Keratinocyte (primary cell): Measurements from ENCODE around the gene RING1.

Experiments
- EZH2 ChIP-seq: IDR thresholded peaks from one replicate; pipeline ENCODE4 v1.6.1; 2012; ENCODE audit warnings: inconsistent platforms, mild to moderate bottlenecking, low read length, moderate library complexity
- TF ChIP-seq, protein P1 (sequence below), 3 experiments: IDR thresholded peaks in 1 of 3; conservative IDR thresholded peaks in 1 of 3; optimal IDR thresholded peaks in 1 of 3; 2 replicates in 2 of 3; 3 replicates in 1 of 3; pipeline versions ENCODE3 to v1.5.1; 2011; ENCODE audit warnings: low read length in 3 of 3, mild to moderate bottlenecking in 3 of 3, moderate library complexity in 2 of 3, control low read depth in 1 of 3, inconsistent platforms in 1 of 3; ENCODE audit not compliant: insufficient read depth in 2 of 3; ENCODE audit errors: extremely low read depth in 1 of 3

GRCh38 chr6:33173535-33174180 lies 34.6 kb upstream of the RING1 start:
- TF ChIP-seq, protein P1, sequence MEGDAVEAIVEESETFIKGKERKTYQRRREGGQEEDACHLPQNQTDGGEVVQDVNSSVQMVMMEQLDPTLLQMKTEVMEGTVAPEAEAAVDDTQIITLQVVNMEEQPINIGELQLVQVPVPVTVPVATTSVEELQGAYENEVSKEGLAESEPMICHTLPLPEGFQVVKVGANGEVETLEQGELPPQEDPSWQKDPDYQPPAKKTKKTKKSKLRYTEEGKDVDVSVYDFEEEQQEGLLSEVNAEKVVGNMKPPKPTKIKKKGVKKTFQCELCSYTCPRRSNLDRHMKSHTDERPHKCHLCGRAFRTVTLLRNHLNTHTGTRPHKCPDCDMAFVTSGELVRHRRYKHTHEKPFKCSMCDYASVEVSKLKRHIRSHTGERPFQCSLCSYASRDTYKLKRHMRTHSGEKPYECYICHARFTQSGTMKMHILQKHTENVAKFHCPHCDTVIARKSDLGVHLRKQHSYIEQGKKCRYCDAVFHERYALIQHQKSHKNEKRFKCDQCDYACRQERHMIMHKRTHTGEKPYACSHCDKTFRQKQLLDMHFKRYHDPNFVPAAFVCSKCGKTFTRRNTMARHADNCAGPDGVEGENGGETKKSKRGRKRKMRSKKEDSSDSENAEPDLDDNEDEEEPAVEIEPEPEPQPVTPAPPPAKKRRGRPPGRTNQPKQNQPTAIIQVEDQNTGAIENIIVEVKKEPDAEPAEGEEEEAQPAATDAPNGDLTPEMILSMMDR (optimal IDR thresholded peaks at IDR 0.05 in 1 of 3, IDR thresholded peaks at IDR 0.05 in 1 of 3, conservative IDR thresholded peaks at IDR 0.05 in 1 of 3; ENCODE audit: extremely low read depth in 1 of 3, insufficient read depth in 2 of 3, low read length in 3 of 3), result no peak
- TF ChIP-seq EZH2, result no peak
